ENCODE results near the gene FKRP.

The FKRP gene

DNA sequence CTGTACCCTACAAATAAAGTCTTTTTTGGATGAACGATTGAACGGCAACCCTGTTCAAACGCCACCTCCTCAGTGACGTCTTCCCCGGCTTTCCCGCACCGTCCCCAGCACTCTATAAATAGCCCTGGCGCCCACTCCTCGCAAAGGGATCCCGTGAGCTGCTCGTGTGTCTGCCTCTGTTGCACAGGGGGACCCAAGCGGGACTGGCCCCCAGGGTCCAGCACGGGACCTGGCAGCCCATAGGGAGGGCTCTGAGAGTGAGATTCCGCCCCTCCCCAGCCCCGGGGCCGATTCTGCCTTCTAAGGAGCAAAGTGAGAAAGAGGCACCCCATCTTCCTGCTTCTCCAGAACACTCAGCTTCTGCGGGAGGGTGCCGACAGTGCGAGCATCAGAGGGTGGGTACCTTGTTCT is 8.1 kb upstream of the FKRP start:
- in situ Hi-C loops (cut with MboI; ENCODE audit: low pct_unique_long_range_greater_than_20kb, low sequenced_read_pairs, unreplicated experiment): no loop called here

DNA sequence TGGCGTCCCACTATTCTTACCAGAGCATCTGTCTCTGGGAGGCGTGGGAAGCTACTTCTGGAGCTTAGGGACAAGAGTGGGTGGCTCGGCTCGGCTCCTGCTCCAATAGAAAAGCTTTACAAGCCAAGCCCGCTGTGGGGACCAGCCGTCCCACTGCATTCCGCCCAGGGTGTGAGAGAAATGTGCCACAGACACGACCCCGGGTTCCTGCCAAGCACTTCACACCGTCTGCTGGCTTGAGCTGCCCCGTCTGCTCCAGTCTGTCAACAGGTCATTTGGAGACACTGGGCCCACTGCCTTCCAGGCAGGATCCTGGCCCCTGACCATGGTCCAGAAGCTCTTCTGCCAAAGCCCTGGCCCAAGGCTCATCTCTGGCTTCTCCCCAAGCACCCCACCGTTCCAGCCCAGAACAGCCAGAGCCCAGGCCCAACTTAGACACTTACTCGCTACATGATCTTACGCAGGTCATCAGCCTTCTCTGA is 6.5 kb upstream of the FKRP start:
- TF ChIP-seq, protein P1, sequence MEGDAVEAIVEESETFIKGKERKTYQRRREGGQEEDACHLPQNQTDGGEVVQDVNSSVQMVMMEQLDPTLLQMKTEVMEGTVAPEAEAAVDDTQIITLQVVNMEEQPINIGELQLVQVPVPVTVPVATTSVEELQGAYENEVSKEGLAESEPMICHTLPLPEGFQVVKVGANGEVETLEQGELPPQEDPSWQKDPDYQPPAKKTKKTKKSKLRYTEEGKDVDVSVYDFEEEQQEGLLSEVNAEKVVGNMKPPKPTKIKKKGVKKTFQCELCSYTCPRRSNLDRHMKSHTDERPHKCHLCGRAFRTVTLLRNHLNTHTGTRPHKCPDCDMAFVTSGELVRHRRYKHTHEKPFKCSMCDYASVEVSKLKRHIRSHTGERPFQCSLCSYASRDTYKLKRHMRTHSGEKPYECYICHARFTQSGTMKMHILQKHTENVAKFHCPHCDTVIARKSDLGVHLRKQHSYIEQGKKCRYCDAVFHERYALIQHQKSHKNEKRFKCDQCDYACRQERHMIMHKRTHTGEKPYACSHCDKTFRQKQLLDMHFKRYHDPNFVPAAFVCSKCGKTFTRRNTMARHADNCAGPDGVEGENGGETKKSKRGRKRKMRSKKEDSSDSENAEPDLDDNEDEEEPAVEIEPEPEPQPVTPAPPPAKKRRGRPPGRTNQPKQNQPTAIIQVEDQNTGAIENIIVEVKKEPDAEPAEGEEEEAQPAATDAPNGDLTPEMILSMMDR (IDR thresholded peaks at IDR 0.05; ENCODE audit: extremely low read depth, insufficient read depth, missing control alignments): no peak
- no peak for DNase-seq (ENCODE audit: low spot score)
- in situ Hi-C loops (cut with MboI; ENCODE audit: low pct_unique_long_range_greater_than_20kb, low sequenced_read_pairs, unreplicated experiment): no loop called here

More for the DNA sequence above, 8.1 kb upstream of the FKRP start:
- DNase-seq (ENCODE audit: low spot score): no peak
- TF ChIP-seq, protein P1 (IDR thresholded peaks at IDR 0.05; ENCODE audit: extremely low read depth, insufficient read depth, missing control alignments): no peak

DNA sequence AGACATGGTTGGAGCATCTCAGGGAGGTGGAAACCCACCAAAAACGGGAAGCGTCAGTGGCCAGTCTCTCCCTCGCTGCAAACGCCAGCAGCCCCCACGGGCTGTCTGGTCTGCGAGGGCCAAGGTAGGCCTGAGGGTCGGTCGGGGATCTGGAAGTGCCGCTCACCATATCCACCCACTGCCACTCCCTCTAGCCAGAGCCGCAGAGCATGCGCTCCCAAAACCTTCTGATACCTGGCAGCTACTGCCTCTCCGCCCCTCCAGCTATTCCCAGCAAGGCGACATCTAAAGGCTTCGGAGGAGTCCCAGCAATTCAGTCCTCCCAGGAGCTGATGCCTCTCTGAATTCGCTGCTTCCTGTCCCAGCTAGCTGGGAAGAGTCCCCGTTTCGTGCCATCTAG is 4.4 kb upstream of the FKRP start:
- in situ Hi-C loops (cut with MboI; ENCODE audit: low pct_unique_long_range_greater_than_20kb, low sequenced_read_pairs, unreplicated experiment): no loop called here
- TF ChIP-seq, protein P1 (IDR thresholded peaks at IDR 0.05; ENCODE audit: extremely low read depth, insufficient read depth, missing control alignments): no peak
- DNase-seq (ENCODE audit: low spot score): no peak

DNA sequence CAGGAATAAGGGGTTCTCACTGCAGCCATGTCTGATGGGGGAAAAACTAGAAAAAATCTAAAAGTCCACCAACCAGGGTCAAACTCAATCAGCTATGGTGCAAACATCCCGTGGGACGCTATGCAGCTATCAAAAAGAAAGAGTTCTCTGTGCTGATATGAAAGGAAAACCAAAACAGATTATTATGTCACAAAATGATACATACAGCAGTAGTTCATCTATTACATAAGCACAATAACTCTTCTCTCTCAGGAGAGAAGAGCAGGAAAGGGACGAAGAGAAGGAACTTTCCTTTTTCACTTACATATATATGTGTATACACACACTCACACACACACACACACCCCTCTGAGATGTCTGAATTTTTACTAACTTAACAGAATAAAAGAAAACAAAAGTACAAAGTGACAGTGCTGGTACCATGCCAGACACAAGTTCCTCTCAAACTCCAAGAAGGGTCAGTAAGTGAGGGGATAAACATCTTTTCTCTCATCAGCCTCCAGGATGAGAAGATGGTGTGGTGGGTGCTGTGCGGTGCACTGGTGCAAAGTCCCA is 2.9 kb upstream of the FKRP start:
- no peak for DNase-seq (ENCODE audit: low spot score)
- TF ChIP-seq, protein P1 (IDR thresholded peaks at IDR 0.05; ENCODE audit: extremely low read depth, insufficient read depth, missing control alignments): no peak
- in situ Hi-C loops (cut with MboI; ENCODE audit: low pct_unique_long_range_greater_than_20kb, low sequenced_read_pairs, unreplicated experiment): no loop called here

DNA sequence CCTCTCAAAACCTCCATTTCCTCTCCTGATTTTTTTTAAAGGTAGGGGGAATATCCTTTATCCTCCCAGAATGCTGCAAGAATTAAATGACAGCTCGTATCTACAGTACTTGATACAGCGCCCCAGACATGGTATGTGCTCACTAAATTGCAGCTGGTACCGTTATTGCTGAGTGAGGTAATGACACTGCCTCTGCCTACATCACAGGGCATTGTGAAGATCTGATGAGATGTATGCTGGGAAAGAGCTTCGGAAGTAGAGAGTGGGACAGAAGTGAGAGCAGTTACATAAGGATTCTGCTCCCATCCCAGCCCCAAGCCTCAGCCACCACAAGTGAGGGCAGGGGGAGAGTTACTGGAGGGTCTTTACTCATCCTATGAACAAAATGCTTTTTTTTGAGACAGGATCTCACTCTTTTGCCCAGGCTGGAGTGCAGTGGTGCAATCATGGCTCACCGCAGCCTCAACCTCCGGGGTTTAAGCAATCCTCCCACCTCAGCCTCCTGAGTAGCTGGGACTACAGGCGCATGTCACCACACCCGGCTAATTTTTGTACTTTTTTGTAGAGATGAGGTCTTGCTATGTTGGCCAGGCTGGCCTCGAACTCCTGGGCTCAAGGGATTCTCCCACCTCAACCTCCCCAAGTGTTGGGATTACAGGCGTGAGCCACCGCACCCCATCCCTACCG is 1.7 kb upstream of the FKRP start:
- in situ Hi-C loops (cut with MboI; ENCODE audit: low pct_unique_long_range_greater_than_20kb, low sequenced_read_pairs, unreplicated experiment): no loop called here
- TF ChIP-seq, protein P1 (IDR thresholded peaks at IDR 0.05; ENCODE audit: extremely low read depth, insufficient read depth, missing control alignments): no peak

DNA sequence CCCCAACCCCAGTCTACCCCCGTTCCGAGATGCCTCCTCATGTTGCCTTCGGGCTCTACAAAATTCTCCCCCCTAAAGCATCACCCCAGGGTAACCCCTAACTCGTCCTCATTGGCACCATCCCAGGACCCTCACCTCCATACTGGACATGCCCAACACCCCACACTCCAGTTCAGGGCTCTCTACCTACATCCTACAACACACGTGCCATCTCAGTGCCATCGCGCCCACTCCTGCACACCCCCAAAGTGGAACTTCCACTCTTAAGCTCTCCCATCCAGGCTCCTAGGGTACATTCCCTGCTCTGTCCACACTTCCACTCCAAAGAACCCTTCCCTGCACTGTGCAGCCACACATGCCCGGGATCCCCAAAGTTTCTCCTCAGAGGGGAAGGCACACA is 827 bp upstream of the FKRP start:
- TF ChIP-seq, protein P1 (IDR thresholded peaks at IDR 0.05; ENCODE audit: extremely low read depth, insufficient read depth, missing control alignments): no peak
- in situ Hi-C loops (cut with MboI; ENCODE audit: low pct_unique_long_range_greater_than_20kb, low sequenced_read_pairs, unreplicated experiment): no loop called here
- DNase-seq (ENCODE audit: low spot score): no peak

More for the DNA sequence above, 1.7 kb upstream of the FKRP start:
- DNase-seq (ENCODE audit: low spot score): no peak
